Ovary (tissue), 3 donors: ENCODE measurements around the gene FGFBP2.

Experiments
- CTCF ChIP-seq, 3 donors: fragments of 450-650 bp in 2 of 3; fragments of 200-600 bp in 1 of 3; IDR thresholded peaks; one replicate each; pipeline versions ENCODE4 v1.5.1 to v1.8.0; 2016 to 2022; ENCODE audit warnings: antibody characterized with exemption in 3 of 3, mild to moderate bottlenecking in 1 of 3
- EP300 ChIP-seq: sonication (generic); formaldehyde crosslinking; IDR thresholded peaks from one replicate; pipeline ENCODE4 v1.6.1; 2017; ENCODE audit warnings: antibody characterized with exemption
- POLR2A ChIP-seq: fragments of 450-650 bp; IDR thresholded peaks from one replicate; pipeline ENCODE4 v1.6.1; 2017; ENCODE audit warnings: antibody characterized with exemption, mild to moderate bottlenecking, moderate library complexity
- donor health status: DM: no; HTN: no; CAD: no.

- TF ChIP-seq POLR2A: no peak
- no peak for TF ChIP-seq CTCF (IDR thresholded peaks at IDR 0.05)
- no peak for TF ChIP-seq EP300
These were observed 24.8 kb downstream of the FGFBP2 start for GRCh38 chr4:15938182-15938581.
